SK-N-SH treated with all-trans-retinoic acid at 6 μM for 48 hours (cell line): Measurements from ENCODE around the gene PLCB1.

ENCODE experiments used
- ATAC-seq: fragments of 200-7000 bp; cut with Tn5 transposase; 3 replicates; pipeline ENCODE4 v1.9.1; 2020; ENCODE audit warnings: mild to moderate bottlenecking, moderate library complexity
- ARNTL ChIP-seq: fragments of 450-650 bp; formaldehyde crosslinking; IDR thresholded peaks from 2 replicates; pipeline ENCODE4 v1.5.0; 2020; ENCODE audit warnings: low read depth, mild to moderate bottlenecking, moderate library complexity, borderline replicate concordance
- BACH2 ChIP-seq: fragments of 250-450 bp; sonication (Bioruptor Pico); IDR thresholded peaks from 2 replicates; pipeline ENCODE4 v1.9.0; 2021; ENCODE audit warnings: mild to moderate bottlenecking, borderline replicate concordance
- CREB5 ChIP-seq: fragments of 250-450 bp; sonication (Bioruptor Pico); IDR thresholded peaks from 2 replicates; pipeline ENCODE4 v1.5.1; 2020; ENCODE audit warnings: low read depth, mild to moderate bottlenecking, moderate library complexity
- CSDC2 ChIP-seq: fragments of 250-450 bp; sonication (Bioruptor Pico); IDR thresholded peaks from 2 replicates; pipeline ENCODE4 v1.5.0; 2020; ENCODE audit warnings: mild to moderate bottlenecking, moderate library complexity
- CSRNP3 ChIP-seq: fragments of 250-450 bp; sonication (Bioruptor Pico); IDR thresholded peaks from 2 replicates; pipeline ENCODE4 v1.5.1; 2021; ENCODE audit warnings: mild to moderate bottlenecking, moderate library complexity
- GLIS3 ChIP-seq: fragments of 250-450 bp; sonication (Bioruptor Pico); IDR thresholded peaks from 2 replicates; pipeline ENCODE4 v1.5.0; 2020; ENCODE audit warnings: mild to moderate bottlenecking, moderate library complexity
- ISL1 ChIP-seq: fragments of 250-450 bp; sonication (Bioruptor Pico); IDR thresholded peaks from 2 replicates; pipeline ENCODE4 v2.1.2; 2022; ENCODE audit warnings: mild to moderate bottlenecking, moderate library complexity
- OSR1 ChIP-seq: fragments of 250-450 bp; sonication (Bioruptor Pico); IDR thresholded peaks from 2 replicates; pipeline ENCODE4 v1.8.0; 2022; ENCODE audit warnings: moderate library complexity, mild to moderate bottlenecking, inconsistent platforms
- PATZ1 ChIP-seq: fragments of 250-450 bp; sonication (Bioruptor Pico); IDR thresholded peaks from 2 replicates; pipeline ENCODE4 v1.8.0; 2020; ENCODE audit warnings: mild to moderate bottlenecking, moderate library complexity, borderline replicate concordance
- POU6F1 ChIP-seq: fragments of 250-450 bp; sonication (Bioruptor Pico); IDR thresholded peaks from 2 replicates; pipeline ENCODE4 v1.8.0; 2021; ENCODE audit warnings: low read depth, mild to moderate bottlenecking, moderate library complexity, borderline replicate concordance
- SNAI2 ChIP-seq: fragments of 250-450 bp; sonication (Bioruptor Pico); IDR thresholded peaks from 2 replicates; pipeline ENCODE4 v1.5.0; 2020; ENCODE audit warnings: mild to moderate bottlenecking, moderate library complexity
- TOX ChIP-seq: fragments of 250-450 bp; sonication (Bioruptor Pico); IDR thresholded peaks from 2 replicates; pipeline ENCODE4 v1.8.0; 2021; ENCODE audit warnings: mild to moderate bottlenecking, moderate library complexity, borderline replicate concordance
- ZC3H10 ChIP-seq: fragments of 250-450 bp; sonication (Bioruptor Pico); IDR thresholded peaks from 2 replicates; pipeline ENCODE4 v1.5.1; 2021; ENCODE audit warnings: mild to moderate bottlenecking, moderate library complexity
- ZFP3 ChIP-seq: fragments of 250-450 bp; sonication (Bioruptor Pico); IDR thresholded peaks from 2 replicates; pipeline ENCODE4 v1.5.0; 2020; ENCODE audit warnings: mild to moderate bottlenecking, moderate library complexity
- ZNF565 ChIP-seq: fragments of 450-650 bp; formaldehyde crosslinking; conservative IDR thresholded peaks from 2 replicates; pipeline ENCODE4 v1.5.0; 2020; ENCODE audit warnings: low read depth, mild to moderate bottlenecking, moderate library complexity
- ZNF70 ChIP-seq: fragments of 450-650 bp; formaldehyde crosslinking; IDR thresholded peaks from 2 replicates; pipeline ENCODE4 v1.5.0; 2020; ENCODE audit warnings: mild to moderate bottlenecking, moderate library complexity
- ZNF8 ChIP-seq: fragments of 450-650 bp; formaldehyde crosslinking; IDR thresholded peaks from 2 replicates; pipeline ENCODE4 v1.5.0; 2020; ENCODE audit warnings: mild to moderate bottlenecking, moderate library complexity

PLCB1 gene

GRCh38 chr20:8131598-8132483, at the start of gene PLCB1:
PLCB1 (plus strand) TSS chr20:8132266; CDS start chr20:8132652, 386 bp downstream.
- TF ChIP-seq BACH2 (no peak), ZFP3 (CRISPR knock-in tag) (0 out of 2 replicates have a peak, but pooled peaks have one; percentile 21), OSR1 (CRISPR knock-in tag) (no peak), GLIS3 (CRISPR knock-in tag) (no peak)
- TF ChIP-seq, all 23 proteins: peak for 1
- peak; percentile 95 for ATAC-seq

GRCh38 chr20:8082989-8083388, 49.1 kb upstream of the PLCB1 start:
- no peak for ATAC-seq
- no peak for TF ChIP-seq SNAI2 (CRISPR knock-in tag)
- TF ChIP-seq ISL1 (CRISPR knock-in tag), result peak; percentile 48; the same call in 1 of the 2 replicates
- TF ChIP-seq, all 23 proteins: peak for 1

- no peak for ATAC-seq
- TF ChIP-seq CSRNP3 (CRISPR knock-in tag) (no peak), ZNF8 (no peak), OSR1 (CRISPR knock-in tag) (no peak), SNAI2 (CRISPR knock-in tag) (no peak), POU6F1 (no peak), ZNF565 (no peak), CSDC2 (CRISPR knock-in tag) (no peak)
- TF ChIP-seq, all 23 proteins: peak for 0
Measured at GRCh38 chr20:8089668-8090067, 42.4 kb upstream of the PLCB1 start.

GRCh38 chr20:8094415-8094818, 37.6 kb upstream of the PLCB1 start:
- TF ChIP-seq ZFP3 (CRISPR knock-in tag), result no peak
- no peak for TF ChIP-seq ZNF70 (CRISPR knock-in tag)
- no peak for TF ChIP-seq CSRNP3 (CRISPR knock-in tag)
- no peak for TF ChIP-seq ARNTL (CRISPR knock-in tag)
- no peak for TF ChIP-seq ZNF565
- TF ChIP-seq CREB5 (CRISPR knock-in tag), result no peak
- peak; percentile 32; the same call in 2 of the 3 replicates for ATAC-seq

- peak; percentile 47 for TF ChIP-seq ISL1 (CRISPR knock-in tag)
- no peak for TF ChIP-seq PATZ1
- TF ChIP-seq TOX, result peak; percentile 39; the same call in 1 of the 2 replicates
- peak; percentile 60; the same call in 1 of the 2 replicates for TF ChIP-seq ZC3H10
- peak; percentile 68 for ATAC-seq
Measured at GRCh38 chr20:8094850-8095249, 37.2 kb upstream of the PLCB1 start.
